ENCODE measurements around the gene CNTN1.

DNA sequence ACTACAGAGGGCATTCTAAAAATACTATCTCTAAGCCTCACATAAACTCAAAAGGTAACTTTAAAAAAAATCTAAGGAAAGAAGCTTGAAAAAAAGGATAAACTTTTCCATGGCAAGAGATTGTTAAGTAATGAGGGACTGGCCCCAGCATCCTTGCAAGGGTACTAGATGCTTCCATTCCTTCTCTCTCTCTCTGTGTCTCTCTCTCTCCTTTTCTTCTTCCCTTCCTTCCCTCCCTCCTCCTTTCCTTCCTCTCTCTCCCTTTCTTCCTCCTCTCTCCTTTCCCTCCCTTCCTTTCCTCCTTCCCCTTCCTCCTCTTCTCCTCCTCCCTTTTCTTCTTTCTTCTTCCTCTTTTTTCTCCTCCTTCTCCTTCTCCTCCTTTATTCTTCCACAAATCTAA lies 23.8 kb downstream of the CNTN1 start:
- TF ChIP-seq PAX5 (IDR thresholded peaks at IDR 0.05; ENCODE audit: insufficient read depth, low read length, severe bottlenecking) = no peak
- TF ChIP-seq POLR2A (IDR thresholded peaks at IDR 0.05; ENCODE audit: low read depth, low read length) = no peak
- no peak for TF ChIP-seq SPI1 (IDR thresholded peaks at IDR 0.05; ENCODE audit: low read depth, low read length)
- no peak for TF ChIP-seq TAF1 (IDR thresholded peaks at IDR 0.05; ENCODE audit: low read depth, low read length)

Measured in GM12891 (cell line).